Skeletal muscle tissue (tissue), 4 donors: ENCODE results near the gene DENND1C. TPM values are rescaled to one million over a fixed set of nuclear protein-coding genes. Genes with fewer than 3 reads are reported as not detected.
"Not testable (repeated sequence)": the region's sequence is repeated elsewhere in the genome, so short reads cannot be mapped to it uniquely, and the experiment has no call there.

Source experiments
- H3K27ac ChIP-seq: one replicate; pipeline ENCODE4 v1.7.0; 2013; ENCODE audit warnings: mild to moderate bottlenecking, low read depth, low read length, inconsistent platforms
- H3K27me3 ChIP-seq, 3 donors: one replicate each; pipeline ENCODE4 v1.7.0; 2013; ENCODE audit warnings: low read length in 3 of 3; ENCODE audit not compliant: control insufficient read depth in 3 of 3, insufficient read depth in 3 of 3
- H3K36me3 ChIP-seq, 3 donors: one replicate each; pipeline ENCODE4 v1.7.0; 2013; ENCODE audit warnings: low read length in 3 of 3; ENCODE audit not compliant: control insufficient read depth in 3 of 3, insufficient read depth in 3 of 3
- H3K4me1 ChIP-seq, 3 donors: one replicate each; pipeline ENCODE4 v1.7.0; 2013; ENCODE audit warnings: low read length in 3 of 3, mild to moderate bottlenecking in 3 of 3; ENCODE audit not compliant: control insufficient read depth in 3 of 3, insufficient read depth in 3 of 3
- H3K4me3 ChIP-seq, 3 donors: one replicate each; pipeline ENCODE4 v1.7.0; 2013; ENCODE audit warnings: low read length in 3 of 3
- H3K9ac ChIP-seq, 3 donors: one replicate each; pipeline ENCODE4 v1.7.0; 2013; ENCODE audit warnings: low read length in 3 of 3, mild to moderate bottlenecking in 3 of 3, moderate library complexity in 2 of 3, low read depth in 1 of 3
- H3K9me3 ChIP-seq, 3 donors: one replicate each; pipeline ENCODE4 v1.7.0; 2013; ENCODE audit warnings: low read length in 3 of 3; ENCODE audit not compliant: control insufficient read depth in 3 of 3
- total RNA-seq: library from RNA; depleted of rRNA; stranded (reverse); fragments of >200 nt; gene quantifications from one replicate; pipeline ENCODE4 v1.2.3, GENCODE V29; 2014
- donor health status: Osteomylitis.

DENND1C gene
- total RNA-seq, 1 donor from 2014 or later = not detected

DNA sequence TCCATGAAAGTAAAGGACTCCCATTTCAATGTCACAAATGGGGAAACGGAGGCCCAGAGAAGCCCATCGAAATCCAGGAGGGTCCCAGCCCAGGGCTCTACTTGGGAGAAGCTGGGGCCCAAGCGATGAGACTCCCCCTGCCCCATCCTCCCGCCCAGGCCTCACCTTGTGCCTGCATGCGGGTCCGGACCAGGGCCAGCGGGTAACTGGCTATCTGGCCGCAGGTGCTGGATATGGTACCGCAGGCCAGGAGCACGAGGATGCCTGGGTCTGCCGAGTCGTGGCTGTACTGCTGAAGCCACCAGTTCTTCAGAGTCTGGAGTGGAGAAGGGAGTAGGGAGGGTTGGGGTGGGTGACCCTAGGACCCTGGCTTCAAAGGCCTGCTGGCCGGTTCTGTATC, 37.6 kb downstream of the DENND1C start:
- H3K4me1 ChIP-seq = no peaks in the 10 kb centered on the region

DNA sequence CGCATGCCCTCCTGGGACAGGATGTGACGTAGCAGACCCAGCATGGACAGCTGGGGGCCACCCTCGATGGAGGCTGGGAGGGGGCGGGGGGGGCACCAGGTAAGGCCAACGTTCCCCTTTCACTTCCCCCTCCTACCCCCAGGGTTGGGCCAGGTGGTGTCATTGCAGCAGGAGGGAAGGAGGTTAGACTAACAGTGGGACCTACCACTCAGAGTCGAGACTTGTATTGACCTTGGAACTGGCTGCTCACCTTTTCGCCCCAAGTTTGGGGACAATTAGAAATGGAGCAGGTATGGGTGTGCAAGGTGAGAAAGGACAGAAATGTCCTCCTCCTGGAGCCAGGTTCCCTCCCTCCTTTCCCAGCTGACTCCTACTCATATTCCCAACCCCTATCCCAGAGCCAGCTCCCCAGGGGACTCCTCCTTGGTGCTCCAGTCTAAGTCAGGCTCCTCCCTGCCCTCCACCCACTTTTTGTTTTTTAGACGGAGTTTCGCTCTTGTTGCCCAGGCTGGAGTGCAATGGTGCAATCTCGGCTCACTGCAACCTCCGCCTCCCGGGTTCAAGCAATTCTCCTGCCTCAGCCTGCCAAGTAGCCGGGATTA, 39.4 kb downstream of the DENND1C start:
- Histone ChIP-seq H3K4me3 (no peak overlapping the region), H3K9me3 (no peaks in the 10 kb centered on the region), H3K27ac (no peak overlapping the region), H3K9ac (no peak overlapping the region), H3K27me3 (no peaks in the 10 kb centered on the region), H3K36me3 (peaks cover 6 to 14% (median 10%) of the 10 kb centered on the region in 3 donors), H3K4me1 (no peaks in the 10 kb centered on the region)

More for the DNA sequence above, 37.6 kb downstream of the DENND1C start:
- Histone ChIP-seq H3K4me3 (no peak overlapping the region), H3K36me3 (peaks cover 6 to 14% (median 10%) of the 10 kb centered on the region in 3 donors), H3K27ac (no peak overlapping the region), H3K9me3 (no peaks in the 10 kb centered on the region), H3K27me3 (no peaks in the 10 kb centered on the region), H3K9ac (no peak overlapping the region)

DNA sequence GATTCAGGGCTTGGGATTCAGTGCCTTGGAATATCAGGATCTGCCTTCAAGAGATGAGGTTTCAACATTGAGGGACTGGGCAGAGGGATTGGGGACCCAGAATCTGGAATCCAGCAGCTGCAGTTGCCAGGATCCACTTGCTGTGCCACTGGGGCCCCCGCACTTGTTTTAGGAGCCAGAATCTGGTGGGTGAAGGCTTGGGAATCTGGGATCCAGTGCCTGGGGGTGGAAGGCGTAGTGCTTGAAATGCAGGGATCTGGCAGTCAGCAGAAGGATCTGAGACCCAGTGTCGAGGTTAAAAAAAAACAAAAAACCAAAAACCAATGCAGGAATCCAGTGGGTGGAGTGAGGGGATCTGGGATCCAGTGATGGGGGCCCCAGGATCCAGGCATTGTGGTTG, 40.7 kb downstream of the DENND1C start:
- Histone ChIP-seq H3K36me3 (peaks cover under 1 to 5% (median 2%) of the 10 kb centered on the region in 3 donors), H3K4me3 (no peak overlapping the region), H3K27ac (no peak overlapping the region), H3K9me3 (no peaks in the 10 kb centered on the region), H3K4me1 (no peaks in the 10 kb centered on the region), H3K27me3 (no peaks in the 10 kb centered on the region), H3K9ac (no peak overlapping the region)

DNA sequence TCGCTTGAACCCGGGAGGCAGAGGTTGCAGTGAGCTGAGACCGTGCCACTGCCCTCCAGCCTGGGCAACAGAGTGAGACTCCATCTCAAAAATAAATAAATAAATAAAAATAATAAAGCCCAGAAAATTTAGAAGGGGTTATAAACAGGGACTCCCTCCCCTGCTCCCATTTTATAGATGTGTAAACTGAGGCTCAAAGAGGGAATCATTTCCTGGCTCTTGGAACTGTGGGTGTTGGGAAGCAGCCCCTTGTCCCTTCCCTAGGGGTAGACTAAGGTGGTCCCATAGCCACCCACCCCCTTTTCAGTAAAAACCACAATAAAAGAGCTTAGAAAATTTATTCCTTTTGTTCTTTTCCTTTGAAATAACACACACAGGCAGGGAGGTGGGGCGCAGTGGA, 41.8 kb downstream of the DENND1C start:
- H3K36me3 ChIP-seq = no peaks in the 10 kb centered on the region
- H3K9me3 ChIP-seq = no peaks in the 10 kb centered on the region
- no peak overlapping the region for H3K9ac ChIP-seq
- no peak overlapping the region for H3K27ac ChIP-seq
- H3K4me3 ChIP-seq = no peak overlapping the region
- H3K4me1 ChIP-seq = no peaks in the 10 kb centered on the region
- H3K27me3 ChIP-seq = no peaks in the 10 kb centered on the region

DNA sequence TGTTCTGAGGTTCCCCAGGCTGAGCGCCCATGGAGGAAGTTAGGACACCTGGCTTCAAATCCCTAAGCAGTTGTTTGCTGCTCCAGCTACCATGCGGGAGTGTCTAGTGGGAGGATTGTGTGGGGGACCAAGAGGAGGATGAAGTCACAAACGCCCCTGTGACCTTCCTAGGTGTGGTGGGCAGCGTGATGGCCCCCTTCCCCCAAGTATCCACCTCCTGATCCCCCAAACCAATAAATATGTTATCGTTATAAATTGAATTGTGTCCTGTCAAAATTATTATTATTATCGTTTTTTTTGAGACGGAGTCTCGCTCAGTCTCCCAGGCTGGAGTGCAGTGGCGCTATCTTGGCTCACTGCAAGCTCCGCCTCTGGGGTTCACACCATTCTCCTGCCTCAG, 47.9 kb downstream of the DENND1C start, which contains the start of gene SLC25A41:
TSS of gene SLC25A41 (minus strand) at position 101 of the 400 bp plus-strand sequence. CDS start at position 31, 70 bp downstream.
- no peaks in the 10 kb centered on the region for H3K4me1 ChIP-seq

DNA sequence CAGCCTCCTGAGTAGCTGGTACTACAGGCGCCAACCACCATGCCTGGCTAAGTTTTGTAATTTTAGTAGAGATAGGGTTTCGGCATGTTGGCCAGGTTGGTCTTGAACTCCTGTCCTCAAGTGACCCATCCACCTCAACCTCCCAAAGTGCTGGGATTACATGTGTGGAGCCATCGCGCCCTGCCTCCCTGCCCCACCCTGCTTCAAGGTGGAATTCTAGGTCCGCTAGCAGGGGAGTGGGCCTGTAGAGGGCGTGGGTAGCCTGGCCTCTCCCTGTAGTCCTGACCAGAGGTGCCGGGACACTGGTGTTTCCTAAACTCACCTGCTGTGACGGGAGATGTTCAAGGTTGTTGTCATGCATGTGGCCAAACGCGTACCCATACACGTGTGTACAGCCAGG, 48.4 kb downstream of the DENND1C start:
- Histone ChIP-seq H3K9ac (no peak overlapping the region), H3K4me3 (no peak overlapping the region), H3K27ac (no peak overlapping the region), H3K9me3 (no peaks in the 10 kb centered on the region), H3K36me3 (no peaks in the 10 kb centered on the region), H3K4me1 (no peaks in the 10 kb centered on the region), H3K27me3 (peaks cover 0 to 16% (median 0%) of the 10 kb centered on the region in 3 donors)

More for the DNA sequence above, 47.9 kb downstream of the DENND1C start, which contains the start of gene SLC25A41:
- Histone ChIP-seq H3K36me3 (no peaks in the 10 kb centered on the region), H3K27me3 (peaks cover 0 to 16% (median 0%) of the 10 kb centered on the region in 3 donors), H3K9me3 (no peaks in the 10 kb centered on the region), H3K27ac (no peak within 1 kb of the TSS), H3K4me3 (no peak within 1 kb of the TSS), H3K9ac (no peak within 1 kb of the TSS)

DNA sequence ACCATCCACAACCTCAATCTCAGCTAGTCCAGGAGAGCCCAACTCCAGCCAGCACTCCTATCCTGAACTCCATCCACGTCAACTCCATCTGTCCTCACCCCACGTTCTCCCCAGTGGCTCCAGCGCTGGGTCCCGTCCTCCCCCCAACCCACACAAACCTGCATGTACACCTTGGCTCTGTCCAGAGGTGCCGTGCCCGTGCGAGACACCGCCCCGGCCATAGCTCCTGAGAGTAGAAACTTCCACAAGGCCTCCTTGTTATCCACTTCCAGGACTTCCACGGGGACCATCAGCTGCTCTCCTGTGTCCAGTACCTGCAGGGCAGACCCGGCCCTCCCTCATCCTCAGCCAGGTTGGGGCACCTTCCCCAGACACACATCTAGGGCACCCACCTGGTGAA, 49.7 kb downstream of the DENND1C start:
- no peaks in the 10 kb centered on the region for H3K9me3 ChIP-seq

DNA sequence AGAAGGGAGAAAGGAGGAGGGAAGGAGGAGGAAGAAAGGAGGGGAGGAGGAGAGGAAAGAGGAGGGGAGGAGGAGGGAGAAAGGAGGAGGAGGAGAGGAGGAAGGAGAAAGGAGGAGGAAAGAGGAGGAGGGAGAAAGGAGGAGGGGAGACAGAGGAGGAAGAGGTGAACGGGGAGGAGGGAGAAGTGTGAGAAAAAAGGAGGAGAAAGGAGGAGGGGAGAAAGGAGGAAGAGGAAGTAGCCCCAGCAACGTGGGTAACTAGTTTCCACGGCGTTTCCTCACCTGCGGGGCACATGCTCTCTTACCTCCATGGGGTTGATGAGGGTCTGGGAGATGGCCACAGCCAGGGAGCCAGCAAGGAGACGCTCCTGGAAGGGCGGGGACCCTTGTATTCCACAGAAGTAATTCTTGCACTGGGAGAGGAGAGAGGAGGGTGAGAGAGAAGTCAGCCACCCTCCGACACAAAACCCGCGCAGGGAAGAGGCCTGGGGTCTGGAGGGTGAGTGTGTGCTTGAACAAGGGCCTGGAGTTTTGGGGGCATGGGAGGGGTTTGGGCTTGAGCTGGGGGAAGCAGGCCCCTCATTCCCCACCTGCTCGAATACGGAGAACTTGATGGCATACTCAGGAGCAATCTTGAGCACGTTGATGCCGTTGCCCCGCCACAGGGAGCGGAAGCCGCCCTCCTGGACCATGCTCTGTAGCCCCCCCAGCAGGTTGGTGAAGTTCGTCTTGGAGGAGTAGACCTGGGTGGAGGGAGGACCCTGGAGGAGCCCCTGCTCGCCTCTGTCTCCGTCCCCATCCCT, 52.0 kb downstream of the DENND1C start:
- peaks cover 5 to 8% (median 5%) of the 10 kb centered on the region in 3 donors for H3K4me1 ChIP-seq

More for the DNA sequence above, 49.7 kb downstream of the DENND1C start:
- no peak overlapping the region for H3K27ac ChIP-seq
- H3K27me3 ChIP-seq = peaks cover 0 to 16% (median 0%) of the 10 kb centered on the region in 3 donors
- no peaks in the 10 kb centered on the region for H3K36me3 ChIP-seq
- no peaks in the 10 kb centered on the region for H3K4me1 ChIP-seq
- no peak overlapping the region for H3K9ac ChIP-seq
- H3K4me3 ChIP-seq = no peak overlapping the region

DNA sequence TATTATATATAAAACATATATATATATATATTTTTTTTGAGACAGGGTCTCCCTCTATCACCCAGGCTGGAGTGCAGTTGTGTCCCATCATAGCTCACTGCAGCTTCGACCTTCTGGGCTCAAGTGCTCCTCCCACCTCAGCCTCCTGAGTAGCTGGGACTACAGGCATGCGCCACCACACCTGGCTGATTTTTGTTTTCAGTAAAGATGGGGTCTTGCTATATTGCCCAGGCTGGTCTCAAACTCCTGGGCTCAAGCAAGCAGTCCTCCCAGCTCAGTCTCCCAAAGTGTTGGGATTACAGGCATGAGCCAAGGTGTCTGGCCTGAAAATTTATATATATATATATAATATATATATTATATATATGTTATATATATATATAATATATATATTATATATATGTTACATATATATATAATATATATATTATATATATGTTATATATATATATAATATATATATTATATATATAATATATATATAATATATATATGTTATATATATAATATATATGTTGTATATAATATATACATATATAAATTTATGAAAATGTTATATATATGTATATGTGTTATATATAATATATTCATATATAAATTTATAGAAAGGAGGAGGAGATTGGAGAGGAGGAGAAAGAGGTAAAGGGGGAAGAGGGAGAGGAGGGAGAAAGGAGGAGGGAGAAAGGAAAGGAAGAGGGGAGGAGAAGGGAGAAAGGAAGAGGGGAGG, 52.7 kb downstream of the DENND1C start:
- not testable (repeated sequence) for H3K4me3 ChIP-seq, H3K4me1 ChIP-seq, H3K36me3 ChIP-seq, H3K9ac ChIP-seq, H3K9me3 ChIP-seq, H3K27ac ChIP-seq
- peaks cover 0 to 16% (median 0%) of the 10 kb centered on the region in 3 donors for H3K27me3 ChIP-seq

More for the DNA sequence above, 52.0 kb downstream of the DENND1C start:
- Histone ChIP-seq H3K4me3 (no peak overlapping the region), H3K9me3 (no peaks in the 10 kb centered on the region), H3K27me3 (peaks cover 0 to 16% (median 0%) of the 10 kb centered on the region in 3 donors), H3K36me3 (no peaks in the 10 kb centered on the region), H3K9ac (no peak overlapping the region), H3K27ac (no peak overlapping the region)
